ENCODE results near the gene COLEC11. TPM values are rescaled to one million over a fixed set of nuclear protein-coding genes. Genes with fewer than 3 reads are reported as not detected.
A peak's percentile ranks its signal among the peaks of the same experiment; 100 is the strongest.
"Not testable (repeated sequence)": the region's sequence is repeated elsewhere in the genome, so short reads cannot be mapped to it uniquely, and the experiment has no call there.

COLEC11 gene
- total RNA-seq, 2 experiments from 2014 or later = 0.31 TPM; not detected in 1

DNA sequence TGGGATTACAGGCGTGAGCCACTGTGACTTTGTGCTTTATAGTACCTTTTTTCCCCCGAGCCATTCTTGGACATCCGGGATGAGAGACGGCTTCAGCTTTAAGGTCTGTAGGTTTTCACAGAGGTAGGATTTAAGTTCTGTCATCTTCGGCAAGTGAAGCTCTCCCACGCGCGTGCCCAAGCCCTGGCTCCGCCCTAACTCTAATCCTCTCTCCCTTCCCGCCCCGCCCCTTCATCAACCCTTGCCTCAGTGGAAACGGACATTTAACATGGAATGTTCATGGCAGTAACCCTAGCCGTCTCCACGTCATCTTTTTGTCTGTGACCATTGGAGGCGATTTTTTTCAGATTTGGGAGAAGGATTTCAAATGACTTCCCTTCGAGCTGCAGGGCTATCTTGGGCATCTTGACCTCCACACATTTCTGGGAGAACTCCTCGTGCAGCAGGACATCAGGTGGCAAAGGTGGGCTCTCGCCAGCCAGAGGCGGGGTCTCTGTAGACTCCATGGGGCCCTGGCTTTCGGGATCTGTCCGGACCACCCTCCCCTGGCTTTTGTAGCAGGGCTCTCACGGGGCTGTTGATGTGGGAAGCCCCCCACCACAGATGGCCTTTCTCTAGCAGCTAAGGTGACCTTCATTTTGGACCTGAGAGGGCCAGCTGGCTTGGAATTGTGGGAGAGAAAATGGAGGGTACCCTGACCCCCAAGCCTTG, 6.8 kb downstream of the COLEC11 start:
- no peak for DNase-seq
- Mint-ChIP-seq H3K36me3 (no peaks in the 10 kb centered on the region), H3K4me1 (ENCODE audit: low read depth) (peaks cover 18% of the 10 kb centered on the region), H3K4me3 (no peak overlapping the region), H3K27ac (no peak overlapping the region), H3K9me3 (no peaks in the 10 kb centered on the region), H3K27me3 (peaks cover 2% of the 10 kb centered on the region)
- POLR2A ChIA-PET = no interaction called here
- CTCF ChIA-PET = no interaction called here
- intact Hi-C loops (cut with micrococcal nuclease) = no loop called here

DNA sequence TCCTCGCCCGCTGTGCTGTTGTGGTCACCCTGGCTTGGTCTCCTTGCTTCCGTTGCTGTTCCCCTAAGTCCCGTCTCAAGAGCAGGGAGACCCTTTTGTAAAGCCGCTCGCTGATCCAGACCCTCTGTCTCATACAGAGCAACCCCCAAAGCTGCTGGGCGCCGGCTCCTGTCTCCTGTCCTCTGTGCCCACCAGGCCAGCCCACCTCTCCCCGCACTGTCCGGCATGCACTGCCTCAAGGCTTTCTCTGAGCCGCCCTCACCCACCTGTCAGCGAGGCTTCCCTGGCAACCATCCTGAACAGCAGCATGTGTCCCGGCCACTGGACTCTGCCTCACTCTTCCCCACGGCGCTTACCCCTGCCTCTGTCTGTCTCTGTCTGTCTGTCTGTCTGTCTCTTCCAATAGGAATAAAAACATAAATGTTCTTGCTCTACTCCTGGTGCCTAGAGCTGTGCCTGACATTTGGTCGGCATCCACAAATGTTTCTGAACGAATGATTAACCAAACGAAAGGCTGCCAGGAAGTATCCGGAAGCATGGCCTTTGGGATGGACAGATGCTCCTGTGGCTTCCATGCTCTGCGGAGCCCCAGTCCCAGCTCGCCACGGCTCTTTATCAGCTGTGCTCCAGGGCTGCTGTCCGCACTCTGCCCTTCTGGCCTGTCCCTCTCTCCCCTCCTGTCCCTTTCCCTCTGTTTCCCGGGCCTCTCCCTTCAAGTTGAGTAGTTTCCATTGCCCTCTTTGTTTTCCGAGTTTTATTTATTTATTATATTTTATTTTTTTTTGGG, 7.8 kb downstream of the COLEC11 start:
- H3K4me3 Mint-ChIP-seq = no peak overlapping the region

DNA sequence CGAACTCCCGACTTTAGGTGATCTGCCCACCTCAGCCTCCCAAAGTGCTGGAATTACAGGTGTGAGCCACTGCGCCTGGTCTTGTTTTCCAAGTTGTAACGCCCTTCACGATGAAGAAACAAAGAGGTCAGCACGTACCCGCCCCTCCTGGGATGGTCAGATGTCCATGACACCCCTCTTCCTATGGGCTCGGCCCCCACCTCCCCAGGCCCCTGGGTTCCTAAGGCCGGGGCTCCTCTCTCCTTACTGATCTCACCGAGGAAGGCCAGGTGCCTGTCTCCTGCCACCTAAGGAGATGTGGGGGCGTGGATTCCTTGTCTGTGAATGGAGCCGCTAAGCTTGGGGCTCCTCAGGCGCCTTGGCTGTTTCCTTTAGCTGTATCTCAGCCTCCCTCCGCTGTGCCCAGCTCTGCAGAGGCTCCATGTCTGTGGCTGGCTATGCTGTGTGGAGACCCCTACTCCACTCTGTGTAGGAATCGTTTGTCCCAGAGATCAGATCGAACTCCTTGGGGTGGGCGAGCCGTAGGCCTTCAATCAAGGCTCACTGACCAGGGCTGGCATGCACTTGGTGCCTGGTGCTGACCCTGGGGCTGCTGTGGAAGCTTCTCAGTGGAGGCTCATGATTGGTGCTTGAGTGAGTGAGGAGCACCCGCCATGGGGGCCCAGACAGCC, 8.8 kb downstream of the COLEC11 start:
- ChIA-PET CTCF (no interaction called here), POLR2A (no interaction called here)
- DNase-seq = no peak
- H3K27me3 Mint-ChIP-seq = no peaks in the 10 kb centered on the region
- H3K9me3 Mint-ChIP-seq = no peaks in the 10 kb centered on the region
- H3K36me3 Mint-ChIP-seq = no peaks in the 10 kb centered on the region
- H3K4me1 Mint-ChIP-seq (ENCODE audit: low read depth) = peaks cover 9% of the 10 kb centered on the region
- no peak overlapping the region for H3K27ac Mint-ChIP-seq
- intact Hi-C loops (cut with micrococcal nuclease) = no loop called here
- no peak overlapping the region for H3K4me3 Mint-ChIP-seq

More for the DNA sequence above, 7.8 kb downstream of the COLEC11 start:
- ChIA-PET CTCF (no interaction called here), POLR2A (no interaction called here)
- Mint-ChIP-seq H3K27ac (no peak overlapping the region), H3K9me3 (no peaks in the 10 kb centered on the region), H3K36me3 (no peaks in the 10 kb centered on the region), H3K27me3 (peaks cover 2% of the 10 kb centered on the region), H3K4me1 (ENCODE audit: low read depth) (peaks cover 9% of the 10 kb centered on the region)
- intact Hi-C loops (cut with micrococcal nuclease) = no loop called here
- DNase-seq = no peak

DNA sequence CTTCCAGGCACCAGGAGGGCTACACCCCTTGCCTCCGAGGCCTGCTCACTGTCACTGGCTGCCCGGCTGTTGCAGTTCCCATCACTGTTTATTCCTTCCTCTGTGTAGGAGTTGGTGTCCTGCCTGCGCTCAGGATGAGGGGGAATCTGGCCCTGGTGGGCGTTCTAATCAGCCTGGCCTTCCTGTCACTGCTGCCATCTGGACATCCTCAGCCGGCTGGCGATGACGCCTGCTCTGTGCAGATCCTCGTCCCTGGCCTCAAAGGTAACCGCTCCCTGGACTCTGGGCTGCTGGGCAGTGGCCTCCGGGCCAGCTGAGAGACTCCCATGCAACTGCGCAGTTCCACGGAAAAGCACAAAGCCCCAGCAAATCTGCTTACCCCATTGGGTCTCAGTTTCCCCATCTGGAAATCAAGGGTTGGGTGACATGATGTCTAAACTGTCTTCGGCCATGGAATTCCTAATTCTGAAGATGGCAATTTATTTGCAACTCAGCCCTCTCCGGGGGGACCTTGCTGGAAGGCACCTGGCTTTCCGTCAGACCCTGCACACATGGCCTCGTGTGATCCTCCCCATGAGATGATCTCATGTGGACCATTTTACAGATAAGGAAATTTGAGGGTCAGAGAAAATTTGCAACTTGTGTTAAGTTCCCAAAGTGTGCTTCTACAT, 9.4 kb downstream of the COLEC11 start:
- H3K27me3 Mint-ChIP-seq = no peaks in the 10 kb centered on the region
- H3K27ac Mint-ChIP-seq = no peak overlapping the region
- H3K9me3 Mint-ChIP-seq = no peaks in the 10 kb centered on the region
- H3K4me1 Mint-ChIP-seq (ENCODE audit: low read depth) = peaks cover 12% of the 10 kb centered on the region
- DNase-seq = no peak
- ChIA-PET CTCF (no interaction called here), POLR2A (interaction anchor here (0.6 kb wide), 1 partner anchor 30 kb away, joined by 4 read pairs; no protein-coding TSS in a partner anchor)
- no peaks in the 10 kb centered on the region for H3K36me3 Mint-ChIP-seq
- intact Hi-C loops (cut with micrococcal nuclease) = no loop called here
- H3K4me3 Mint-ChIP-seq = no peak overlapping the region

DNA sequence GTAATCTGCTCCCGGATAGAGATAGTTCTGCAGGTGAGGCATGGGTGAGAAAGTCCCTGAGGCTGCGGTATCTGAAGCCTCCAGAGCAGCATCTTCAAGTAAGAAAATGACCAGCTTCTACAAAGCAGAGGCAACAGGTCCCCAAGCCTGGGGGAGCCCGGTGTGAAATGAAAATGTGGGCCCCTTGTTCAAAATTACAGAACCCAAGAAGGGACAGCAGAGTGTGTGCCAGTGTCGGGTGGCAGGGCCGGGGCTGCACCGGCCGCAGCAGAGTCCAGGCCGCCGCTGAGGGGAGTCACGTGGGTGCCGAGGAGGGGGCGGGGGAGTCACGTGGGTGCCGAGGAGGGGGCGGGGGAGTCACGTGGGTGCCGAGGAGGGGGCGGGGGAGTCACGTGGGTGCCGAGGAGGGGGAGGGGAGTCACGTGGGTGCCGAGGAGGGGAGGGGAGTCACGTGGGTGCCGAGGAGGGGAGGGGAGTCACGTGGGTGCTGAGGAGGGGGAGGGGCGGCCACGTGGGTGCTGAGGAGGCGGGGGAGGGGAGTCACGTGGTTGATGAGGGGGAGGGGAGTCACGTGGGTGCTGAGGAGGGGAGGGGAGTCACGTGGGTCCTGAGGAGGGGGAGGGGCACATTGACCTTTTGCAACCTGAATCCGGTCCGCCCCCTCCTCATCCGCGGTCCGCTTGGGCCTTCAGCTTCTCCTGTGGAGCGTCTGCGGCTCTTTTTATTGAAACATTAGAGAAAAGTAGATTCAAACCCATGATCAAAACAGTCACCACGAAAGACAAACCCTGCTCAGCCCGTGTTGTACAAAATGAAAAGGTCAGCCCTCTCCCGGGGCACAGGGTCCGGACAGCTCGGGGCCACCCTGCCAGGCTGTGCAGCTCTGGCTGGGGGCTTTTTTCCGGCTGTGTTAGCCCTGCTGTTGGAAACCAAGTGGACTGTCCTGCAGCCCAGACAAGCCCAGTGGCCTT, 10.4 kb downstream of the COLEC11 start:
- no peaks in the 10 kb centered on the region for H3K9me3 Mint-ChIP-seq
- ChIA-PET CTCF (no interaction called here), POLR2A (interaction anchor here (0.6 kb wide), 1 partner anchor 29 kb away, joined by 4 read pairs; no protein-coding TSS in a partner anchor)
- peak; percentile 77 for DNase-seq
- no peaks in the 10 kb centered on the region for H3K27me3 Mint-ChIP-seq
- H3K27ac Mint-ChIP-seq = peak overlapping the region; percentile 71
- no peaks in the 10 kb centered on the region for H3K36me3 Mint-ChIP-seq
- H3K4me1 Mint-ChIP-seq (ENCODE audit: low read depth) = peaks cover 12% of the 10 kb centered on the region
- intact Hi-C loops (cut with micrococcal nuclease) = loop anchor here (1.0 to 5.0 kb wide), 2 partner anchors 46 to 48 kb away; partner anchors contain the start of gene RNASEH1
- H3K4me3 Mint-ChIP-seq = peak overlapping the region; percentile 66

DNA sequence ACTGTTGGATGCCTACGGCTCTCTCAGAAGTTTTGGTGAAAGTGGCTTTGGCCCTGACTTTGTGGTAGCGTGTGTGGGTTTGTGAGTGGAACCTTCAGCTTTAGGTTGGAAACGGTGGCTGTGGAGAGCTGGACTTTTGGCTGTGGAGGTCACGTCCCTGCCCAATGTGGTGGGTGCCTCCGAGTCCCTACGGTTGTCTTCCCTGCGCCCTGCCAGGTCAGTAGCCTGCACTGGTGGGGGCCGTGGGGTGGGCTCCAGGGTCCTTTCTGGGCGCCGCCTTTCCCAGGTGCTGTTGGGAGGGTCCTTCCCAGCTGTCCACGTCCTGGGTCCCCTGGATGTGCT, 11.1 kb downstream of the COLEC11 start:
- CTCF ChIA-PET = no interaction called here
- peak overlapping the region; percentile 66 for H3K4me3 Mint-ChIP-seq
- H3K4me1 Mint-ChIP-seq (ENCODE audit: low read depth) = peaks cover 12% of the 10 kb centered on the region
- intact Hi-C loops (cut with micrococcal nuclease) = loop anchor here (5.0 kb wide), 1 partner anchor 49 kb away; the partner anchor contains the start of gene RNASEH1
- H3K27me3 Mint-ChIP-seq = no peaks in the 10 kb centered on the region
- no peaks in the 10 kb centered on the region for H3K36me3 Mint-ChIP-seq
- peak overlapping the region; percentile 67 for H3K27ac Mint-ChIP-seq
- no peaks in the 10 kb centered on the region for H3K9me3 Mint-ChIP-seq
- POLR2A ChIA-PET = no interaction called here
- no peak for DNase-seq

- CTCF ChIA-PET = no interaction called here
- H3K9me3 Mint-ChIP-seq = no peaks in the 10 kb centered on the region
- H3K4me3 Mint-ChIP-seq = no peak overlapping the region
- H3K4me1 Mint-ChIP-seq (ENCODE audit: low read depth) = peaks cover 12% of the 10 kb centered on the region
- intact Hi-C loops (cut with micrococcal nuclease) = loop anchor here (5.0 kb wide), 1 partner anchor 49 kb away; the partner anchor contains the start of gene RNASEH1
- POLR2A ChIA-PET = no interaction called here
- H3K36me3 Mint-ChIP-seq = no peaks in the 10 kb centered on the region
- H3K27ac Mint-ChIP-seq = no peak overlapping the region
- DNase-seq = no peak
- no peaks in the 10 kb centered on the region for H3K27me3 Mint-ChIP-seq
Measured at GRCh38 chr2:3606370-3607201, 11.7 kb downstream of the COLEC11 start.

GRCh38 chr2:3608373-3609278, 13.7 kb downstream of the COLEC11 start:
- Mint-ChIP-seq H3K9me3 (peaks cover 3% of the 10 kb centered on the region), H3K27me3 (peaks cover 3% of the 10 kb centered on the region), H3K36me3 (no peaks in the 10 kb centered on the region), H3K27ac (no peak overlapping the region), H3K4me3 (no peak overlapping the region), H3K4me1 (ENCODE audit: low read depth) (peaks cover 12% of the 10 kb centered on the region)
- ChIA-PET CTCF (no interaction called here), POLR2A (no interaction called here)
- intact Hi-C loops (cut with micrococcal nuclease) = loop anchor here (5.0 kb wide), 1 partner anchor 51 kb away; the partner anchor contains the start of gene RNASEH1
- DNase-seq = no peak

GRCh38 chr2:3609279-3609673, 14.4 kb downstream of the COLEC11 start:
- POLR2A ChIA-PET, H3K27ac Mint-ChIP-seq, H3K4me3 Mint-ChIP-seq, H3K9me3 Mint-ChIP-seq, H3K27me3 Mint-ChIP-seq, DNase-seq, H3K36me3 Mint-ChIP-seq, CTCF ChIA-PET: not testable (repeated sequence)
- intact Hi-C loops (cut with micrococcal nuclease) = loop anchor here (5.0 kb wide), 1 partner anchor 52 kb away; the partner anchor contains the start of gene RNASEH1
- peaks cover 12% of the 10 kb centered on the region for H3K4me1 Mint-ChIP-seq (ENCODE audit: low read depth)

DNA sequence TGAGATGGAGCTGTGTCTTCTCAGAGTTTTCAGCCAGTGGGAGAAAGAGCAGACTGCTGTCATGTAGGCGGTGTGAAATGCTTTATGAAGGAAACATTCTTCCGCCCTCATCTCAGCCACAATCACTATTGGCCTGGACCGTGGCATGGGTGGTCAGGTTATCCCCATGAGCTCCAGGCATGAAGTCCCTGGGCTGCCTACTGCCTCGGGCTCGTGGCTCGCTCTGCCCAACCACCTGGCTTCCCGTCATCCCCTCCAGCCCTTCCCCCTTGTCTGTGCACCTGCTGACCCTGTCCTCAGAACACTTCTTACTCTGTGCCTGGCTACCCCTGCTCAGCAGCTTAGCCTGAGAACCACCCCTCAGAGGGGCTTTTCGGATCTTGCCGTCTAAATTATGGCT, 15.5 kb downstream of the COLEC11 start:
- no peak overlapping the region for H3K4me3 Mint-ChIP-seq
- CTCF ChIA-PET = interaction anchor here (0.8 kb wide), 1 partner anchor 41 kb away, joined by 3 read pairs; no protein-coding TSS in a partner anchor
- intact Hi-C loops (cut with micrococcal nuclease) = no loop called here
- POLR2A ChIA-PET = interaction anchor here (0.6 kb wide), 1 partner anchor 91 kb away, joined by 3 read pairs; no protein-coding TSS in a partner anchor
- peaks cover 3% of the 10 kb centered on the region for H3K27me3 Mint-ChIP-seq
- DNase-seq = no peak
- peaks cover 9% of the 10 kb centered on the region for H3K4me1 Mint-ChIP-seq (ENCODE audit: low read depth)
- no peaks in the 10 kb centered on the region for H3K36me3 Mint-ChIP-seq
- H3K9me3 Mint-ChIP-seq = peaks cover 8% of the 10 kb centered on the region
- no peak overlapping the region for H3K27ac Mint-ChIP-seq

All from activated CD4-positive, alpha-beta memory T cell treated with anti-CD3 and anti-CD28 coated beads for 36 hours (primary cell).